H1 (cell line): Measurements from ENCODE around the gene SYT13. TPM values are rescaled to one million over a fixed set of nuclear protein-coding genes. Genes with fewer than 3 reads are reported as not detected.
"Not testable (repeated sequence)": the region's sequence is repeated elsewhere in the genome, so short reads cannot be mapped to it uniquely, and the experiment has no call there.

Experiments
- CTCF ChIA-PET: fragments of 300-600 bp; sonication (Branson Sonifier 250); formaldehyde crosslinking; loops from one replicate; lab custom pipeline; 2021; ENCODE audit not compliant: partially characterized antibody; lab: Charles Lee
- POLR2A ChIA-PET: fragments of 300-600 bp; sonication (Branson Sonifier 250); formaldehyde crosslinking; loops from one replicate; lab custom pipeline; 2021; ENCODE audit warnings: inconsistent platforms; ENCODE audit not compliant: partially characterized antibody; lab: Charles Lee
- DNase-seq, 2 experiments: peaks; one replicate each; pipeline versions ENCODE4 v3.0.0 to v3.0.0-alpha.2; 2010 to 2022; ENCODE audit warnings: low spot score in 2 of 2, low read depth in 1 of 2, mixed read lengths in 1 of 2
- FAIRE-seq: peaks from 2 replicates; lab custom pipeline; 2011; peaks lifted over from hg19 to GRCh38; lab: Jason Lieb, UNC
- H2AFZ ChIP-seq: 2 replicates; pipeline ENCODE4 v1.8.1; 2012; ENCODE audit warnings: low read length, inconsistent platforms
- H2AK5ac ChIP-seq: 2 replicates; pipeline ENCODE4 v1.6.1; 2013; ENCODE audit warnings: low read depth, low read length
- H2BK120ac ChIP-seq: replicated peaks from 2 replicates; pipeline ENCODE3; 2013; ENCODE audit warnings: low read depth, low read length, inconsistent platforms
- H2BK12ac ChIP-seq: 2 replicates; pipeline ENCODE4 v1.6.1; 2013; ENCODE audit warnings: low read depth, low read length
- H2BK15ac ChIP-seq: 2 replicates; pipeline ENCODE4 v1.6.1; 2013; ENCODE audit warnings: low read length
- H2BK20ac ChIP-seq: 2 replicates; pipeline ENCODE4 v1.6.1; 2013; ENCODE audit warnings: low read length
- H2BK5ac ChIP-seq: 2 replicates; pipeline ENCODE4 v1.6.1; 2013; ENCODE audit warnings: low read depth, low read length
- H3K14ac ChIP-seq: 2 replicates; pipeline ENCODE4 v1.6.1; 2013; ENCODE audit warnings: inconsistent platforms; ENCODE audit not compliant: insufficient read length
- H3K18ac ChIP-seq: 2 replicates; pipeline ENCODE4 v1.6.1; 2013; ENCODE audit warnings: low read length; ENCODE audit errors: extremely low read depth
- H3K23ac ChIP-seq: 2 replicates; pipeline ENCODE4 v1.6.1; 2013; ENCODE audit warnings: inconsistent platforms; ENCODE audit not compliant: insufficient read length
- H3K23me2 ChIP-seq: 2 replicates; pipeline ENCODE4 v1.6.1; 2013; ENCODE audit warnings: low read depth, low read length
- H3K27ac ChIP-seq: 2 replicates; pipeline ENCODE4 v1.6.1; 2011; ENCODE audit warnings: low read depth, low read length, inconsistent platforms
- H3K27me3 ChIP-seq, 4 experiments: replicated peaks in 1 of 4; 1 replicate in 1 of 4; 2 replicates in 3 of 4; pipeline versions ENCODE4 v1.6.1 to v1.8.1; 2011 to 2013; ENCODE audit warnings: low read length in 3 of 4, mild to moderate bottlenecking in 3 of 4, inconsistent platforms in 2 of 4, mixed read lengths in 2 of 4, moderate library complexity in 1 of 4; ENCODE audit not compliant: control insufficient read depth in 3 of 4, insufficient read depth in 3 of 4; ENCODE audit errors: extremely low read depth in 1 of 4
- H3K36me3 ChIP-seq, 4 experiments: 2 replicates each; pipeline versions ENCODE4 v1.6.1 to v1.8.1; 2011 to 2013; ENCODE audit warnings: mild to moderate bottlenecking in 4 of 4, low read length in 3 of 4, moderate library complexity in 2 of 4, control low read depth in 1 of 4, inconsistent platforms in 1 of 4; ENCODE audit not compliant: insufficient read depth in 4 of 4, control insufficient read depth in 2 of 4
- H3K4ac ChIP-seq: replicated peaks from 2 replicates; pipeline ENCODE3; 2013; ENCODE audit warnings: low read length, low read depth, mixed read lengths, inconsistent platforms; ENCODE audit not compliant: insufficient read length
- H3K4me1 ChIP-seq, 4 experiments: replicated peaks in 1 of 4; 1 replicate in 1 of 4; 2 replicates in 3 of 4; pipeline versions ENCODE4 v1.6.1 to v1.8.1; 2011 to 2013; ENCODE audit warnings: low read length in 3 of 4, inconsistent platforms in 2 of 4, mixed read lengths in 1 of 4; ENCODE audit not compliant: insufficient read depth in 4 of 4, control insufficient read depth in 3 of 4
- H3K4me2 ChIP-seq, 2 experiments: 2 replicates each; pipeline versions ENCODE4 v1.6.1 to v1.8.1; 2011 to 2013; ENCODE audit warnings: low read depth in 2 of 2, low read length in 2 of 2, control low read depth in 1 of 2, inconsistent platforms in 1 of 2, mild to moderate bottlenecking in 1 of 2; ENCODE audit not compliant: insufficient read depth in 1 of 2
- H3K4me3 ChIP-seq, 4 experiments: fragments of 200-600, 300-600 bp in 1 of 4; sonication (generic), shearing (Covaris generic), sonication (Bioruptor Twin) in 1 of 4; 2 replicates each; pipeline versions ENCODE4 v1.5.1 to v1.8.1; 2011 to 2016; ENCODE audit warnings: low read length in 4 of 4, low read depth in 3 of 4, control low read depth in 2 of 4, inconsistent platforms in 2 of 4, mild to moderate bottlenecking in 2 of 4, mixed read lengths in 1 of 4, moderate library complexity in 1 of 4; ENCODE audit not compliant: insufficient read depth in 2 of 4; ENCODE audit errors: extremely low read depth in 1 of 4
- H3K56ac ChIP-seq: replicated peaks from 2 replicates; pipeline ENCODE3; 2013; ENCODE audit warnings: low read depth, mild to moderate bottlenecking, mixed read lengths, low read length, inconsistent platforms; ENCODE audit not compliant: insufficient read length
- H3K79me1 ChIP-seq: 2 replicates; pipeline ENCODE4 v1.6.1; 2013; ENCODE audit warnings: low read depth, low read length, control low read depth
- H3K79me2 ChIP-seq, 2 experiments: 2 replicates each; pipeline versions ENCODE4 v1.6.1 to v1.8.1; 2012 to 2013; ENCODE audit warnings: low read length in 2 of 2, mild to moderate bottlenecking in 2 of 2, inconsistent platforms in 1 of 2; ENCODE audit not compliant: insufficient read depth in 2 of 2, control insufficient read depth in 1 of 2
- H3K9ac ChIP-seq, 4 experiments: replicated peaks in 1 of 4; 1 replicate in 1 of 4; 2 replicates in 3 of 4; pipeline versions ENCODE4 v1.6.1 to v1.8.1; 2011 to 2013; ENCODE audit warnings: low read depth in 3 of 4, low read length in 3 of 4, control low read depth in 2 of 4, mild to moderate bottlenecking in 2 of 4, moderate library complexity in 2 of 4, inconsistent platforms in 1 of 4; ENCODE audit errors: extremely low read depth in 1 of 4
- H3K9me3 ChIP-seq, 2 experiments: 2 replicates each; pipeline versions ENCODE4 v1.6.1 to v1.8.1; 2012 to 2013; ENCODE audit warnings: mild to moderate bottlenecking in 2 of 2, moderate library complexity in 2 of 2, control low read depth in 1 of 2, inconsistent platforms in 1 of 2, low read depth in 1 of 2, low read length in 1 of 2, mixed read lengths in 1 of 2; ENCODE audit not compliant: insufficient read depth in 2 of 2
- H4K20me1 ChIP-seq, 2 experiments: replicated peaks in 1 of 2; 2 replicates each; pipeline versions ENCODE3 to v1.8.1; 2011 to 2013; ENCODE audit warnings: inconsistent platforms in 2 of 2, low read length in 2 of 2, mild to moderate bottlenecking in 1 of 2; ENCODE audit not compliant: insufficient read depth in 2 of 2, control insufficient read depth in 1 of 2
- H4K5ac ChIP-seq: 2 replicates; pipeline ENCODE4 v1.6.1; 2013; ENCODE audit warnings: low read length, low read depth, mixed read lengths, inconsistent platforms; ENCODE audit not compliant: insufficient read length
- H4K8ac ChIP-seq: 2 replicates; pipeline ENCODE4 v1.8.0; 2013; ENCODE audit warnings: mild to moderate bottlenecking, moderate library complexity, low read length, inconsistent platforms; ENCODE audit not compliant: insufficient read depth; ENCODE audit errors: extremely low read depth
- H4K91ac ChIP-seq: replicated peaks from 2 replicates; pipeline ENCODE3; 2013; ENCODE audit warnings: low read length, mixed read lengths, inconsistent platforms; ENCODE audit not compliant: insufficient read length
- CTCF ChIP-seq, 3 experiments: IDR thresholded peaks; 1 replicate in 2 of 3; 2 replicates in 1 of 3; pipeline versions ENCODE4 v1.5.1 to v1.6.1; 2011; ENCODE audit warnings: low read length in 3 of 3, mild to moderate bottlenecking in 3 of 3, inconsistent platforms in 2 of 3, low read depth in 1 of 3, moderate library complexity in 1 of 3; ENCODE audit not compliant: insufficient read depth in 1 of 3; ENCODE audit errors: control extremely low read depth in 1 of 3
- RAD21 ChIP-seq, 2 experiments: IDR thresholded peaks in 1 of 2; conservative IDR thresholded peaks in 1 of 2; 2 replicates each; pipeline ENCODE4 v1.6.1; 2011; ENCODE audit warnings: low read depth in 2 of 2, low read length in 2 of 2, improper control_type of control experiment in 1 of 2, inconsistent platforms in 1 of 2, mild to moderate bottlenecking in 1 of 2, moderate library complexity in 1 of 2
- YY1 ChIP-seq: IDR thresholded peaks from 2 replicates; pipeline ENCODE4 v1.6.1; 2011; ENCODE audit warnings: low read depth, mild to moderate bottlenecking, low read length
- WGBS, 2 experiments: shearing (Covaris generic) in 1 of 2; methylation state at CpG; one replicate each; pipeline versions ENCODE4 v1.1.6 to v1.1.7; 2013 to 2015; ENCODE audit warnings: low lambda C conversion rate in 2 of 2, mixed read lengths in 2 of 2, inconsistent platforms in 1 of 2, low coverage in 1 of 2, missing lambda C conversion rate in 1 of 2; ENCODE audit not compliant: insufficient replicate concordance in 2 of 2, insufficient coverage in 1 of 2, insufficient read length in 1 of 2; ENCODE audit errors: extremely low coverage in 1 of 2, missing lambda C conversion rate in 1 of 2; 5-methylcytosine and 5-hydroxymethylcytosine counted together
- polyA plus RNA-seq, 7 experiments: library from polyadenylated mRNA; depleted of rRNA in 3 of 7; stranded (reverse) in 5 of 7; unstranded in 2 of 7; fragments of >200 nt in 5 of 7; fragments of 200-250 nt in 2 of 7; gene quantifications; 1 replicate in 5 of 7; 2 replicates in 1 of 7; 4 replicates in 1 of 7; pipeline versions ENCODE4 v1.2.1 to v1.2.3, GENCODE V29; 2011 to 2013; ENCODE audit warnings: missing spikeins in 2 of 7, mixed read lengths in 2 of 7
- total RNA-seq: library from RNA; stranded (reverse); fragmentation: NEBNext Ultra II Directional; extraction: Animal tissue kit (Norgen Biotek cat#: 25700); gene quantifications from 2 replicates; pipeline ENCODE4 v1.2.1, GENCODE V29; 2021

Gene SYT13
- total and polyA plus RNA-seq, 2 of the 8 experiments (the other 6 are each of a cell fraction or from before 2014, with no cell fraction given): 4.8 to 13.2 TPM

GRCh38 chr11:45293566-45294192, 7.5 kb upstream of the SYT13 start:
- H2BK120ac ChIP-seq, H4K20me1 ChIP-seq, POLR2A ChIA-PET, H3K23ac ChIP-seq, H3K56ac ChIP-seq, H2BK20ac ChIP-seq, H2BK5ac ChIP-seq, H4K91ac ChIP-seq, H4K8ac ChIP-seq, H2BK12ac ChIP-seq, H3K79me1 ChIP-seq, H4K5ac ChIP-seq, H3K4ac ChIP-seq, H2AK5ac ChIP-seq, H3K23me2 ChIP-seq, H3K18ac ChIP-seq, H3K4me2 ChIP-seq, H2AFZ ChIP-seq, H3K9ac ChIP-seq, H3K9me3 ChIP-seq, H3K27me3 ChIP-seq, H3K4me3 ChIP-seq, H3K27ac ChIP-seq, H3K14ac ChIP-seq, H3K4me1 ChIP-seq, H3K79me2 ChIP-seq, H2BK15ac ChIP-seq, H3K36me3 ChIP-seq: not testable (repeated sequence)
- peak; percentile 19 for FAIRE-seq
- DNase-seq: peak; percentile 36 to 65
- TF ChIP-seq CTCF (IDR thresholded peaks at IDR 0.05; ENCODE audit: control extremely low read depth in 1 of 3, insufficient read depth in 1 of 3, low read depth in 1 of 3, low read length in 3 of 3) (peak; percentile 52 to 72 (median 72)), RAD21 (IDR thresholded peaks at IDR 0.05 in 1 of 2, conservative IDR thresholded peaks at IDR 0.05 in 1 of 2; ENCODE audit: low read depth in 2 of 2, low read length in 2 of 2) (peak; percentile 78 to 83), YY1 (peak; percentile 21; the same call in 1 of the 2 replicates)
- CTCF ChIA-PET: interaction anchor here (1.0 to 4.3 kb wide), 10 partner anchors 8 to 183 kb away, joined by 3 to 15 read pairs (median 5); no protein-coding TSS in a partner anchor
- 39% methylated on average over 9 of the region's 11 CpGs; no CpG with 5 or more reads in 1 of the 2 experiments for WGBS, 2 experiments
